IPS-NIHi11 (cell line): Measurements from ENCODE around the gene HCN2.
"Not testable (repeated sequence)": the region's sequence is repeated elsewhere in the genome, so short reads cannot be mapped to it uniquely, and the experiment has no call there.

Experiments
- DNase-seq: peaks from one replicate; pipeline ENCODE4 v3.0.0; 2012; ENCODE audit warnings: mixed read lengths, low spot score

The HCN2 gene

DNA sequence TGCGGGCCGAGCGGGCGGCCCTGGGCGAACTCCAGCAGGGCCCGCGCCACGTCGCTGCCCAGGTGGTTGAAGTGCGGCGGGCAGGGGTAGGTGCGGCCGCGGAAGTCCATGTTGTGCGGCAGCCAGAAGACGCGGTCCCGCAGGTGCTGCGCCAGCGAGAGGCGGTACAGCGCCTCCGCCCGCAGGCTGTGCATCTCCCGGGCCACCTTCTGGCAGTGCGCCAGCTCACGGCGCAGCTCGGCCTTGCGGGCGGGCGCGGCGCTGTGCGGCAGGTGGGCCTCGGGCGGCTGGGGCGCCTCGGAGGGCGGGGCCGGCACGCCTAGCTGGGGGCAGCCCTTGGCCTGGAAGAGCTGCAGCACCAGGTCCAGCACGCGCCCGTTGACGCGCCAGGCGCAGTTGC, 31.5 kb downstream of the HCN2 start:
- DNase-seq: not testable (repeated sequence)

DNA sequence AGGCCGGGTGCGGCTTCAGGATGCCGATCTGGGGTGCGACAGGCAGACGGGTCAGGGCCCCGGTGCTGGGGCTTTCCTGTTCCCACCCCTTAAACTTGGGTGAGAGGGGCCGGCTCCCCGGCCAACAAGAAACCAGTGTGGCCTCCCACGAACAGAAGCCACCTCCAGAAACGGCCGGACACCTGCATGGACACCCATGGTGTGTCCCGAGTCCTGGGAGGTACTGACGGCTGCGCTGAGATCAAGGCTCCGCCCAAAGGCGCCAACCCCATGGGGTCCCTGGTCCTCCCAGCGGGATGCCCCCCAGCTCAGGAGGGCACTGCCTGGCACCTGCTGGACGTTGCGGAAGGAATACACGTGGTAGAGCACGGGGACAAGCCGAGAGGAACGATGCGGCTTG, 32.1 kb downstream of the HCN2 start:
- DNase-seq: no peak

DNA sequence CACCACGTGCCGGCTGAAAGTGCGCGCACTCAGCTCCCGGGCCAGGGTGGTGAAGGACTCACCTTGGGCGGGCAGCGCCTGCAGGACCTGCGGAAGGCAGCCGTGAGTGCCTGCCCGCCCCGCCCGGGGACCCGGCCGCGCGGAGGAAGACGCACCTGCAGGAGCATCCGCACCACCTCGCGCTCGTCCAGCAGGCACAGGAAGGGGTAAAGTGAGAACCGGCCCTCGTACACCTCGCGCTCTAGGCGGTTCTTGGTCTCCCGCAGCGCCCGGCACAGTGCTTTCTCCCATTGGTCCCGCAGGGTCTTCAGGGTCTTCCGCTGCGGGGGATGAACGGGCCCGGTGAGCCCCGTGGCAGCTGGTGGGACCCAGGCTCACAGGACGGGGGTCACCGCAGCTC, 33.0 kb downstream of the HCN2 start:
- DNase-seq: no peak

DNA sequence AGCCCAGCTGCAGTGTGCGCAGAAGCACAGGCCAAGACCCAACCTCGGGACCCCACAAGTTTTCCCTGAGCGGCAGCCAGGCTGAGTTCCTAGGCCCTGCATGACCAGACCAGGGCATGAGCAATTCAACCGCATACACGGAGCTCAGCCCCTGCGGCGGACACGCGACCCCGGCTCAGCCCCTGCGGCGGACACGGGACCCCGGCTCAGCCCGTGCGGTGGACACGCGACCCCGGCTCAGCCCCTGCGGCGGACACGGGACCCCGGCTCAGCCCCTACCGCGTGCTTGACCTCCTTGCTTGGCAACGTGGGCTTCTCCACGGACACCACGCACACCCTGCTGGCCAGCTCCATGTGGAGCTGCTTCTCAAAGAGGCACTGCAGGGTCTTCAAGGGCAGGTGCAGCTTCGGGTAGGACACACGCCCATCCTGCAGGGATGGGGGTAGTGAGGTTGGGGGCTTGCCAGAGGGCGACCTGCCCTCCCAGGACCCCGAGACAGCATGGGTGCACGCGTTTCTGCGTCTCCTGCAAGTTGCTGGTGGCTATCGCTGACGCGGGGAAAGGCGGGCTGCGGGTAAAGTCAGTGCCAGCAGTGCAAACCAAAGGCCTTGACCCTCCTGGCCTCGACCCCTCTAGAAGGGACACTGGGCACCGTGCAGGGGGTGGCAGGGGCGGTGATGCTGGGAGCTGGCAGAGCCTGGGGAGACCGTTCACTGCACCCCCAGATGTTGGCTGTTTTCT, 33.7 kb downstream of the HCN2 start:
- DNase-seq: no peak

DNA sequence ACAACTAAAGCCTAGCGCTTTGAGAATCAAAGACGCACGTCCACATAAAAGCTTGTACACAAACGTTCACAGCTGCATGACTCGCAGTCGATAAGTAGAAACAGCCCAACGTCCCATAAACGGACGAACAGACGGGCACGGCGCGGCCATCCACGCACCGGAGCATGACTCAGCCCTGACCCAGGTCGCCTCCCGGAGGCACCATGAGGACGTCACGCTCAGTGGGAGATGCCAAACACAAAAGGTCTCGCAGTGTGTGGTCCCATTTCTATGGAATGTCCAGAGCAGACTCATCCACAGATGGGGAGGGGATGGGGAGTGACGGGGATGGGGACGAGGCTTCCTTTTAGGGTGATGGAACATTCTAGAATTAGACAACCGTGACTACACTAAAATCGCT, 34.3 kb downstream of the HCN2 start:
- DNase-seq: peak; percentile 65

DNA sequence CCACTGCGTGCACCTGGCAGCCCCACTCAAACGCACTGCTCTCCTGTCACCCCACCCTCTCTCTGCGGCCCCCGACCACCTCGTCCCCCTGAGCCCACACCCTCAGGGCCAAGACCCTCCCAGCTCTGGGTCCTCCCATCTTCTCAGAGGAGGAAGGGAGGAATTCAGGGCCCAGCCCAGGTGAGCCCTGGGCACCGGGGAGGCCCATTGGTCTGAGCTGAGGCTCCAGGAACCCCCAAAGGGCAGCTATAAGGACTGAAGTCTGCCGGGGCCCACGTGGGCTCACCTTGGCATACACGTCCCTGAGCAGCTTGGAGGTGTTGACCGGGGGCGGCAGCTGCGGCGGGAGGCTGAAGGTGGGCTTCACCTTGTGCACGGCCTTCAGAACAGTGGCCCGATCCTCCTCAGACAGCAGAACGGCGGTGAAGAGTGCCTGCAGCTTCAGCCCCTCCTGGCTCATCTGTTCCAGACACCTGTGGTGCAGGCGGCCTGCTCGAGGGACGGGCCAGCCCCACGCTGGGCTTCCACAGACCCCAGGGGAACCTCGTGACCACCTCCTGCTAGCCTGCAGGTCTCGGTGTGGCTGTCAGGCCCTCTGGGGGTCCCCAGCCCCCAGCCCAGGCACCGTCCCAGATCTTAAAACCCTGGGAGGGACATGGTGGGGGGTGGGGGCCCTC, 34.9 kb downstream of the HCN2 start:
- no peak for DNase-seq

DNA sequence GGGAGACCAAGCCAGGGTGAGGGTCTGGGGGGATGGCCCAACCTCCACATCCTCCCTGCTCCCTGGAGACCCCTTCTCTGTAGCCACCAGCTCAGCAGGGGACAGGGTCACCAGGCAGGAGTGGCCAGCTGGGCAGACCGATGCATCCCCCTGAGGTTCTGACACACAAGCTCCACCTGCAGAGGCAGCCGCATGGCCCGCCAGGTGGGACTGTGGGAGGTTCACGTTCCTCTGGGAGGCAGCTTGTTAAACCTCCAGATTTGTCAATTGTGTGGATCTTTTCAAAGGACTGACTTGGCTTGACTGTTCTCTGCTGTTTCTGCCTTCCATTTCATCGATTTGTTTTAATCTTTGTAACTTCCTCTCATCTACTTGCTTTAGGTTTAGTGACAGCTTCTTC, 35.6 kb downstream of the HCN2 start:
- no peak for DNase-seq

- DNase-seq: not testable (repeated sequence)
Observed at GRCh38 chr19:626566-626965, 36.9 kb downstream of the HCN2 start.

- peak; percentile 77 for DNase-seq
Observed at GRCh38 chr19:628168-628567, 38.5 kb downstream of the HCN2 start.

- DNase-seq: not testable (repeated sequence)
Observed at GRCh38 chr19:629515-629914, 39.8 kb downstream of the HCN2 start.

DNA sequence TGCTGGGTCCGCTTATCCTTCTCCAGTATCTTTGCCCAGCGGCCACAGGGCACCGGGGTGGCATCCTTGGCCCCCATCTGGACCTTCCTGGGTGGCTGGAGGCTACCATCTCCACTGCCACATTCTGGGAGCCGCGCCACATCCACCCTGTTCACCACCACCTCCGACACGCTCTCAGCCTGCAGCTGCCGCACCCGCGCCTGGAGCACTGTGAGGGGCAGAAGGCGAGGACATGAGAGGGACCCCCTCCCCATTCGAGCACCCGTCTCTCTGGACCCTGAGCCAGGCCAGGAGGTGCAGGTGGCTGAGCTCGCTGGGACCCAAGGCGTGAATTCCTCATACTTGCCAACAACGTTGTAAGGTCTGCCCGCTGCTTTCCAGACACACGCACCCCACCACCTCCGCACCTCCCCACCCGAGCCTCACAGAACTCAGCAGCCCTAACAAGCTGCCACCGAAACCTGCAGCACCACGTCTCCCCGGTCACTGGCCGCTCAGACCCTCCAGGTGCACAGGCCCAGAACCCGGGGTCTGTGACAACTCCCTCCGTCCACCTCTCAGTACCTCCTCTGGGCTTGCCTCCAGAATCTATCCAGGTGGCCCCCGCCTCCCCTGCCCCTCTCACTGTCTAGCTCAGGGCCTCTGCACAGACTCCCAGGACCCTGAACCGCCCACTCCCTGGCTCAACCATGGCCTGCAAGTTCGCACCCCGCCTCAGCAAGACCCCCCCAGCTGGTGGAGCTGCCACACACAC, 40.5 kb downstream of the HCN2 start:
- DNase-seq: no peak

DNA sequence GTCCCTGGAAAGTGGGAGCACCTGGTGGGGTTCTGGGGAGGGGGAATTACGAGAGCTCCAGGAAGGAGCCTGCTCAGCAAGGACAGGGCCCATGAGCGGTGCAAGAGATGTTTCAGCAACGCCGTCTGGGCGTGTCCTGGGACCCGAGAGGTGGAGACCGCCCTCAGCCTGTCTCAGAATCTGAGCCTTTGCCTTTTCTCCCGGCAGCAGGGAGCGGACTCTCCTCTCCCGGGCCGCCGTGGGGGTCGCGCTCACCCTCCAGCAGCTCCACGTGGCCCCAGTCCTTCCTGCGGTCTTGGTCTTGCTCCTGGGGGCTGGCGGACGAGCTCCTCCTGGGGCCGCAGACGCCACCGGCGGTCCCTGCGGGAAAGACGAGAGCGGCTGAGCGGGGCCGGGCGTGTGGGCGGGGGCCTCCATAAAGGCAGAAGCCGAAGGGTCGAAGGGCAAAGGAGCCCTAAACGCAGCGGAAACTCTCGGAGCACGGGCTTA, 42.9 kb downstream of the HCN2 start:
- peak; percentile 75 for DNase-seq

DNA sequence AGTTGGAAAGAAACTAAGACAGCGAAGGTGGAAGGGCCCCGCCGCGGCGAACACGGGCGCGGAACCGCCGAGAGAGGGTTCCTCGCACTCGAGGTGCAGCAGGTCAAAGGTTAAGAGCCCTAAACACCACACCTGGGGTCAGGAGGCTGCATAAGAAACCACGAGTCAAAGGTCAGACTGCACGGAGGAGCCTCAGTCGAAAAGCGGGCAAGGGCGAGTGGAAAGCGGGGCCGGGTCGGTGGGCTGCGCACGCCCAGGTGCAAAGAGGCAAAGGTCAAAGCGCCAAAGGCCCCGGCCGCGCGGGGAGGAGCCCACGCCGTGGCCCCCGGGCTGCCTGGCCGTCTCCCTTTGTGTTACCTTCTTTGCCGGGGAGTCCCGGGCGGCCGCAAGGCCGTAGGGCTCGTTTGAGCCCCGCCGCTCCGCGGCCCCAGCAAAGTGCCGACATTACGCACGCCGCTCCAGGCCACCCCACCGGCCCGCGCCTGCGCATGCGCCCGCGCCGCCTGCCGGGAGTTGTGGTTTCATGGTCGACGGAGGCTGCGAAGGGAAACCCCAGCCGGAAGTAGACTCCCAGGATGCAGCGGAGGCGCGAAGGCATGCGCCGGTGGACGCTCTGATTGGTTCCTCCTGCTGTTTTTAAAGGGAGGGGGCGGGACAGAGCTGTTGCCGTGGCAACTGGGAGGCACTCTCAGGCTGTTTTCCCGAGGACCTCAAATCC, 43.5 kb downstream of the HCN2 start, which contains the start of gene POLRMT:
POLRMT (minus strand) TSS at position 470 of the 718 bp plus-strand sequence; CDS start at position 445, 25 bp downstream.
- peak; percentile 99 for DNase-seq

GRCh38 chr19:633786-634639, 44.3 kb downstream of the HCN2 start:
- no peak for DNase-seq

DNA sequence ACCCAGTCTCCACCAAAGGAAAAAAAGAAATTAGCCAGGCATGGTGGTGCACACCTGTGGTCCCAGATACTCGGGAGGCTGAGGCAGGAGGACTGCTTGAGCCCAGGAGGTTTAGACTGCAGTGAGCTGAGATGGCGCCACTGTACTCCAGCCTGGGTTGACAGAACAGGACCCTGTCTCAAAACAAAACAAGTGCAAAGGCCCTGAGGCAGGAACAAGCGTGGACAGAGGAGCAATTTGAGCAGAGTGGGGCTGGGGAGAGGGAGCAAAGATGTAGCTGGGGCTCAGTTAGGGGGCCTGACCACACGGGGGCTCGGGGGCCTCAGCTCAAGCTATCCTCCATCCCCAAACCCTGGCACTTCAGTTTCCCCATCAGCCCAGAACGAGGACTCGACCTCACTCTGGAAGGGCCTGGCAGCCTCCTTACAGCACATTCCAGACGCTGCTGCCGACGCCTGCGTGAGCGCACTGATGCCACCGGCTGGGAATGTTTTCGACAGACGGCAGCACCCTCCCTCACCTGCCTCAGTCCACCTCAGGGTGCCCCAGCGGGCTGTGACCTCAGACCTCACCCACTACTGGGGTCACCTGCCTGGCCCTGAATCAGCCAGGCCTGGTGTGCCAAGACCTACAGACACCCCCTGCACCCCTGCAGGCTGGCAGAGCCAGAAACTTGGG, 45.4 kb downstream of the HCN2 start:
- no peak for DNase-seq

DNA sequence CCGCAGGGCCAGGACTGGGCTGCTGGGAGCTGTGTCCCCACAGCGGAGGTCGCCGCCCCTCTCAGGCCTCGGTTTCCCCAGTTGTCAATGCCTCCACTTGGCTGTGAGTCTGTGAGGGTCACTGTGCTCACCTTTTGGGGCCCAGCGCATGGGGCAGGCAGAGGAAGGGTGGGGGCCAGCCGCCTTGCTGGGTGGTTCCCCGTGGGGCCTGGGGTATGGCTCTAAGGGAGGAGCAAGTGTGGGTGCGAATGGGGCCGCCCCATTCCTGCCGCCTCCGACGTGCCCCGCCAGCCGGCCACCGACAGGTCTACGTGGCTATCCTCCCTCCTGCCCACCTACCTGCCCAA, 49.2 kb downstream of the HCN2 start:
- DNase-seq: no peak

DNA sequence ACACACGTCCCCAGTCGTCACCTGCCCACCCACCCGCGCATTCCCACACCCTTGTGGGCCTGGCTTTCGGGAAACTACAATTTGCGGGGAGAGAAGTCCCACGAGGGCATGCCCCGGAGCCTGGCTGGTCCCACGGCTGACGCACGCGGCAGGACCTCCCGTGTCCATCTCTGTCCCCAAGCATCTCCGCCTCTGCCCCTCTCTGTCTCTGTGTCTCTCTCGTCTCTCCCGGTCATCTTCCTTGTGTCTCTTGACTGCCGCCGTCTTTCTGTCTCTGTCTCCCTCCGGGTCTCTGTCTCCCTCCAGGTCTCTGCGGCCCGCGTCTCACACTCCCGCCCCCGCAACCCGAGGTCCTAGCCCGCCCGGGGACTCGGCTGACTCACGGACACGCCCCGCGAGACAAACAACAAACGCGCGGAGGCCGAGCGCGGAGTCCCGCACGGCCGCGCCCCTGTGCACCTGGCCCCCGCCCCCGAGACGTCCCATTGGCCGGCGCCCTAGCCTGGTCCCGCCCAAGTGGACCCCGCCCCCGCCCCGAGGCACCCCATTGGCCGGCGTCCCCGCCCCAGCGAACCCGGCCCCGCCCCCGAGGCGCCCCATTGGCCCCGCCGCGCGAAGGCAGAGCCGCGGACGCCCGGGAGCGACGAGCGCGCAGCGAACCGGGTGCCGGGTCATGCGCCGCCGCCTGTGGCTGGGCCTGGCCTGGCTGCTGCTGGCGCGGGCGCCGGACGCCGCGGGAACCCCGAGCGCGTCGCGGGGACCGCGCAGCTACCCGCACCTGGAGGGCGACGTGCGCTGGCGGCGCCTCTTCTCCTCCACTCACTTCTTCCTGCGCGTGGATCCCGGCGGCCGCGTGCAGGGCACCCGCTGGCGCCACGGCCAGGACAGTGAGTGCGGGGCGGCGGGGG, 49.8 kb downstream of the HCN2 start, which contains the start of gene FGF22:
FGF22 (plus strand) TSS at position 627 of the 908 bp plus-strand sequence; CDS start at position 674, 47 bp downstream.
- DNase-seq: peak; percentile 99

GRCh38 chr19:640161-640558, 50.5 kb downstream of the HCN2 start:
- DNase-seq: no peak

GRCh38 chr19:640606-641189, 51.0 kb downstream of the HCN2 start:
- no peak for DNase-seq
